Measurements from ENCODE around the gene CCDC102A. TPM values are rescaled to one million over a fixed set of nuclear protein-coding genes. Genes with fewer than 3 reads are reported as not detected.

The CCDC102A gene
- total and polyA plus RNA-seq, 10 of the 15 experiments (the other 5 are each of a cell fraction or from before 2014, with no cell fraction given): 0.03 to 5.9 (median 2.4) TPM

GRCh38 chr16:57462209-57462977, 74.0 kb downstream of the CCDC102A start, which contains the start of gene POLR2C (continued):
- TF ChIP-seq ZNF687 (IDR thresholded peaks at IDR 0.05) (peak; percentile 69), E4F1 (IDR thresholded peaks at IDR 0.05; ENCODE audit: borderline replicate concordance, partially characterized antibody) (no peak), SMC3 (IDR thresholded peaks at IDR 0.05; ENCODE audit: borderline replicate concordance, low read length) (peak; percentile 23; the same call in 1 of the 2 replicates), ASH2L (IDR thresholded peaks at IDR 0.05; ENCODE audit: borderline replicate concordance, low read depth) (no peak; the same call in 1 of the 2 replicates), KDM1A (IDR thresholded peaks at IDR 0.05; ENCODE audit: borderline replicate concordance) (no peak), PRDM15 (CRISPR knock-in tag; IDR thresholded peaks at IDR 0.05) (no peak), MEF2B (IDR thresholded peaks at IDR 0.05; ENCODE audit: partially characterized antibody, poor library complexity, severe bottlenecking) (no peak), RFX5 (IDR thresholded peaks at IDR 0.05; ENCODE audit: low read depth, low read length) (no peak), WRNIP1 (IDR thresholded peaks at IDR 0.05; ENCODE audit: borderline replicate concordance, low read depth, low read length) (no peak), ZBTB33 (IDR thresholded peaks at IDR 0.05) (no peak), NR2F1 (conservative IDR thresholded peaks at IDR 0.05) (0 out of 2 replicates have a peak, but pooled peaks have one; percentile 20), POLR2AphosphoS2 (IDR thresholded peaks at IDR 0.05; ENCODE audit: low read depth, low read length) (peak; percentile 88; the same call in 1 of the 2 replicates), TBL1XR1 (IDR thresholded peaks at IDR 0.05; ENCODE audit: low read depth, low read length) (peak; percentile 61; the same call in 1 of the 2 replicates), BRCA1 (IDR thresholded peaks at IDR 0.05; ENCODE audit: low read depth, low read length) (no peak), NBN (IDR thresholded peaks at IDR 0.05) (peak; percentile 65; the same call in 1 of the 2 replicates)

Measured in GM12878 (cell line).